GM18511 (cell line): ENCODE measurements around the gene VWA3B.

Experiments used
- ATAC-seq: cut with Tn5 transposase; IDR thresholded peaks from one replicate; pipeline ENCODE4 v1.9.1; 2021; ENCODE audit warnings: mild to moderate bottlenecking, moderate library complexity; ENCODE audit not compliant: unreplicated experiment

Gene VWA3B

DNA sequence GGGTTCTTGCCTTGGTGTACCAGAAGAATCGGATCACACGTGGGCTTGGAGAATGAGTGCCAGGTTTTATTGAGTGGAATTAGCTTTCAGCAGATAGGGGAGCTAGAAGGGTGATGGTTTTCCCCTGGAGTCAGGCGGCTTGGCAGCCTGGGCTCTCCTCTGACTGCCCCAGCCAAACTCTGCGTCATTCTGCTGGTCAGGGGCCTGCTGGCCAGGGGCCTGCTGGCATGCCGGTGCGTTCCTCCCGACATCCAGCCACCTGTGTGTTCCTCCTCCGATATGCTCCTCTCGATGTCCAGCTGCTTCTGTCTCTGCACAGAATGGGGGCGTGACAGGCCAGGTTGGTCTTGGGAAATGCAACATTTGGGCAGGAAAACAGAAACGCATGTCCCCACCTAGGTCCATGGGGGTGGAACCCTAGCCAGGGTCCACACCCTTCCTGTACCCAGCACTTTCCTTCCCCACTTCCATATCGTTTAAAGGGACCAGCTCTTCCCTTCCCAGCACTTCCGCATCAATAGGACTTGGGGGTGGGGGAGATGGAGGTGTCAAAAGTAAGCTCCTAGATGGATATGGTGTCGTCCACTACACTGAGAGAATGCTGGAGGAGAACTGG lies 85.3 kb downstream of the VWA3B start:
- ATAC-seq = no peak

DNA sequence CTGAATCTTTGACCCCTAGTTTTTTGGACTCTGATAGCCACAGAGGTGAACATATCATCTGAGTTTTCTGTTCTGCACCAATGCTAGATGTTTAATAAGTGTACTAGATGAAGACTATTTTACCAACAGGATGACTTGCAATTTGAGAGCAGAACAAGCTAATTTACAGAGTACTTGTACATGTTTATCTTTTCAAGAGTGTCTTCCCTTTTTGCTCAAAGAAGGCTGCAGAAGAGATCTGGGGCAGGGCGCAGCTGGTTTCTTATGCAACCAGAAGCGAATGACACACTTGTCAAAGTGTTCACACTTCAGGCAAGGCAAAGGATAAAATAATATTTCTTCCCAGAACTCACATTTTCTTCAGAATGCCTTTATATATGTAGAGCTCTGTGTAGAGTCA lies 86.0 kb downstream of the VWA3B start:
- no peak for ATAC-seq

DNA sequence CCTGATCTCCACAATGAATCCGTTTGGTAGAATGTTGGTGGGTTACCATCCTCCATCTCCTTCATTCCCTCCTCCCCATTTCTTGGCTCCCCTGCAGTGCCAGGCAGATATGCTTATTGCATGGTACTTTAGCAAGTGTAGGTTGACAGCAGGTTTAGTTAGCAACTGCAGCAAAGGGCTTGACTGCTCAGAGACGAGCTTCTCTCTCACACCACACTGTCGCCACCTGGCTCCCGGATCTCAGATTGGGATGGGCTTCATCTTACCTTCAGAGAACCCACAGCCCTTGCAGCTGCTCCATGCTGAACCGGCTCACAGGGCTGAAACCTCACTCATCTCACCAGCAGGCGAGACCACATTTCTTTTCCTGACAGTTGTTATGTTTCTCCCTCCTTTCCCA lies 88.8 kb downstream of the VWA3B start:
- no peak for ATAC-seq

DNA sequence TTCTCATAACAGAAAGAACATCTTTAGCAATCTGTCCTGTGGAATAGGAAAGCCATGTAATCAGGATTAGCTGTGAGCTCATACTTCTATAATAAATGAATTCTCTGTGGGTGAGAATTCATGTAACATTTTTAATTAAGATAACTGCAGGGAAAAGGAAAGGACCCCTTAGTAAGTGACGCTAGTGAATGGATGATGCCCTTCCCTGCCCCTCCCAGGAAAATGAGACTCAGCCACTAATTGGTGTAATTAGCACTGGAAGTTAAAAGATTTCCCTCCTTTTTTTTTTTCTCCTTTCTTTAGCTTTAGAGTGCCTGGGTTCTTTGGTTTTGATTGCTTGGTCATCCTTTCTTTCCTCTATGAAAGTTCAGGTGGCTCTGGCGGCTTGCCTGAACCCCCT lies 90.3 kb downstream of the VWA3B start:
- ATAC-seq = no peak

DNA sequence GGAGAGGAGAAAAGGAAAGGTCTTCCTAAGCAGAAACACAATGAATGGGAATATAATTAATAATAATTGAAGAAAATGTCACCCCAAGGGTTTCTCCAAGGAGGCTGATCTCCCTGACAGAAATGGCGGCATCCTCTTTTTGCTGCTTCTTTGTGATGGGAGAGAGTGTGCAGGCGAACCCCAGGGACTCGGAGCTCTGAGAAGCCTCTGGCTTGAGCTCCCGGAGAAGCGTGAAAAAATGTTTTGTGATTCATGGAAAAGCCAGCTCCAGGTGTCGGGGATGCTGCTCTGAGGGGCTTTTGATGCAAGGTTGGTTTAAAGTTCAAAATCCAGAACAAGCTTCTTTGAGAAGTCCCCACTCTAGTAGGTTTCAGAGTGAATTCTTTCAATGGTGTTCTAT lies 91.0 kb downstream of the VWA3B start:
- no peak for ATAC-seq

DNA sequence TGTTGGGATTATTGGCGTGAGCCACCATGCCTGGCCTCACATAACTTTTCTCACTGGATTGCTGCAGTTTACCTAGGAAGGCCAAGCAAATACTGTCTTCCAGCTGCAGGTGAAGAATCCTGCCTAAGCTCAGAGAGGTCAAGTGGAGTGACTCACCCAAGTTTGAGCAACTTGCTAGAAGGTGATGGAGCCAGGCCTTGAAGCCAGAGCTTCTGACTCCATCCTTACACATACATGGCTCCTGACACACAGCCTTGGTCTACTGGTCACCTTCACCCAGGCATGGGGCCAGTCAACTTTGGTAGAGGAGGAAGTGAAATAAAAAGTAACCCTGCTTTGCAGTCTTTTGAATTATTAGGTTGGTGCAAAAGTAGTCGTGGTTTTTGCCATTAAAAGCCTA lies 93.5 kb downstream of the VWA3B start:
- no peak for ATAC-seq

DNA sequence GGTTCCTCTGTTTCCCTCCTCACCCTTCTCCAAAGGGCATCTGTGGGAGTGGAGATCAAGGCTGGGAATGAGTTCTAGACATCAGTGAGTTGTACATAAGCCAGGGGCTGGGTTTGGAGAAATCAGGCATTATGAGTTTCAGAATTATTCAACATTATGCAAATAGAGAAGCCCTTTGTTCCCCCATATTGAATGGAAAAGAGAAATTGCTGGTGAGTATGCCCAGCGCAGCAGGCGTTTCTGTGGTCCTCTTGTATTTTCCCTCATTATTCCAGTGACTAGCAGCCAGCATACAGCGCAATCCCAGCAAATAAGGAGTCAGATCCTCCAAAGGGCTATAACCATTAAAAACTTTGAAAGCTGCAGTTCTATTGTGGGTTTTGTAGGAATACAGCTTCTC lies 94.4 kb downstream of the VWA3B start:
- ATAC-seq = no peak

DNA sequence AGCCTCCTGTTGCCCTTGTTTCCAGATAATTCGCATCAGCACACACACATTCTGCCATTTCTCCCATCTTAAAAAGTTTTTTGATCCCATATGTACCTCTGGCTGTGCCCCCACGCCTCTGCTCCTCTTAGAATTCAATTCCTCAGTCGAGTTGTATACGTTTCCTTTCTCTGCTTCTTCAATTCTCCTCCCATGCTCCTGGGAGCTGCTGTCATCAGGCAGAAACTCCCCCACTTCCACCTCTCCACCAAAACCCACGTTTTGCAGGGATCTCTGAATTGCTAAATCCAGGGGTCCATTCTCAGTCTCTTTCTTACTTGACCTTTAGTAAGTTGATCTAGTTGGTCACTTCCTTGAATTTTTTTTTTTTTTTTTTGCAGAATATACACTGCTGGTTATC lies 98.8 kb downstream of the VWA3B start:
- ATAC-seq = no peak

DNA sequence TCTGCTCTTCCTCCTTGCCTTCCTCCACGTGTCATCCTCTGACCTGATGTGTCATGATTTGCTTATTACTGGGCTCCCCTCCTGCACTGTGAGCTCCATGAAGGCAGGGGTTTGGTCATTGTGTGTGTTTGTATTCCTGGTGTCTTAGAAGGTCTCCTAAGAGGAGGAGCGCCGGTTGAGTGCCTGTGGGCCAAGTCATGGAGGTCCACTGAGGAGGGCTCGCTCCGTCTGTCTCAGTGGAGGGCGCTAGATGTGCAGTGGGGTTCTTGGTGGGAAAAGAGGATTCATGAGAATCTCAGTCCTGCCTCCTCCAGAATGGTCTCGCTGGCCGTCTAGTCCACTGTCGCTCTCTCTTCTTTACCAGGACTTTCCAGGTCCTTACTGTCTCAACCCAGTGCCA lies 100.2 kb downstream of the VWA3B start:
- no peak for ATAC-seq

DNA sequence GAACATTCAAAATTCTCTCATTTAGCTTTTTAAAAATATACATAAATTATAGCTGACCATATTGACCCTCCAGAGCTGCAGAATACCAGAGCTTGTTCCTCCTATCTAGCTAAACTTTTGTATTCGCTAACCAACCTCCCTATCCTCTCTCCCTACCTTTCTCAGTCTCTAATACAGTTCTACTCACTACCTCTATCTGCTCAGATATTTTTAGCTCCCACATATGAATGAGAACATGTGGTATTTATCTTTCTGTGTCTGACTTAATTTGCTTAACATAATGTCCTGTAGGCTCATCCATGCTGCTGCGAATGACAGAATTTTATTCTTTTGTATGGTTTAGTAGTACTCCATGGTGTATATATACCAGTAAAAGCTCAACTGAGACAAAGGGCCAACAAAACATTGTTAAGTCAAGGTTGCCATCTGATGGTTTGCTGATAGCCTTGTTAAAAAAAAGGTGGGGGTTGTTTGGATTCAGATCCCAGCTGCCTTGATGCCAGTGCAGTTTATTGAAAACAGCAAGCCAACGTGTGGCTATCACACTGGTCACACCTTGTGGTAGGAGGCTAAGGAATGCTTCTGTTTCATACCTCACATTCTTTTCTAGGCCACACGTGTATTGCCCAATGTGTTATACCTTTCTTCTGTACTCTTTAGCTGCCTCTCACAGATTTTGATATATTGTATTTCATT lies 101.5 kb downstream of the VWA3B start:
- ATAC-seq = no peak

DNA sequence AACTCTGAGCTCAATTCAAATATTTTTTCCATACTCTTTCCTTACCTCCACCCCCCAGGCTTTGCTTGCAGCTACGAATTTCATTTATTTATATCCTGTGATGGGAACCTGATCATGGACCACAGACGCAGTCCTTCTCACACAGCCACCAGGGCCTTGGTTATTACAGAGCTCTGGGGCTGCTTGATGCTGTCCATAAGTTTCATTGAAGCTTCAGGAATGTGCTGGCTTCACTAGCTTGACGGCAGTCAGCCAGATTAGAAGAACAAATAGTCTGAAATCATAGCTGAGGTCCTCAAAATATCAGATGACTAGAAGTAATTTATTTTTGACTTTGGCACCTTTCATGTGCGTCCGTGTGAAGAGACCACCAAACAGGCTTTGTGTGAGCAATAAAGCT lies 104.9 kb downstream of the VWA3B start:
- ATAC-seq = no peak

DNA sequence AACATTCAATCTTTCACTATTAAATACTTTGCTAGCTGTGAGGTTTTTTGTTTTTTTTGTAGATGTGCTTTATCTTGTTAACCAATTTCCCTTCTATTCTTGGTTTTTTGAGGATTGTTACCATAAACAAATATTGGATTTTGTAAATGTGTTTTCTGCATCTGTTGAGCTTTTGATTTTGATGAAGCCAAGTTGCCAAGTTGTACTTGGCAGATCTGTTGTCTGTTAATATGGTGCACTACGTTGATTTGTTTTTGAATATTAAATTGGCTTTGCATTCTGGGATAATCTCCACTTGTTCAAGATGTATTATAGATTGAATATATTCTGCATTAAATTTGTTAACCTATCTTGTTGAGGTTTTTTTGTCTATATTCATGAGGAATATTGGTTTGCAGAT lies 114.6 kb downstream of the VWA3B start:
- no peak for ATAC-seq

DNA sequence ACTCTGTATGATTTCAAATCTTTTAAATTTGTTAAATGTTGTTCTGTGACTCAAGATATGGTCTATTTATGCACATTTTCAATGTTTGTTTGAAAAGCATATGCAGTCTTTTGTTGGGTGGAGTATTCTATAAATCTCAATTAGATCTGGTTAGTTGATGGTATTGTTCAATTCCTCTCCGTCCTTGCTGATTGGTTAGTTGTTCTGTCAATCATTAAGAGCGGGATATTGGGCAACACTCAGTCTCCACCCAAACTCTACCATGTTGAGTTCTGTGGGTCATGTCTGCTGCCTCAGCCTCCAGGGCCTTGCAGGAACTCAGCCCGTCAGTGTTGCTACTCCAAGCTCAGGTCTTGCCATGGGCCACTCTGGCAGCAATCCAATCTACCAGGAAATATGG lies 118.9 kb downstream of the VWA3B start:
- no peak for ATAC-seq

DNA sequence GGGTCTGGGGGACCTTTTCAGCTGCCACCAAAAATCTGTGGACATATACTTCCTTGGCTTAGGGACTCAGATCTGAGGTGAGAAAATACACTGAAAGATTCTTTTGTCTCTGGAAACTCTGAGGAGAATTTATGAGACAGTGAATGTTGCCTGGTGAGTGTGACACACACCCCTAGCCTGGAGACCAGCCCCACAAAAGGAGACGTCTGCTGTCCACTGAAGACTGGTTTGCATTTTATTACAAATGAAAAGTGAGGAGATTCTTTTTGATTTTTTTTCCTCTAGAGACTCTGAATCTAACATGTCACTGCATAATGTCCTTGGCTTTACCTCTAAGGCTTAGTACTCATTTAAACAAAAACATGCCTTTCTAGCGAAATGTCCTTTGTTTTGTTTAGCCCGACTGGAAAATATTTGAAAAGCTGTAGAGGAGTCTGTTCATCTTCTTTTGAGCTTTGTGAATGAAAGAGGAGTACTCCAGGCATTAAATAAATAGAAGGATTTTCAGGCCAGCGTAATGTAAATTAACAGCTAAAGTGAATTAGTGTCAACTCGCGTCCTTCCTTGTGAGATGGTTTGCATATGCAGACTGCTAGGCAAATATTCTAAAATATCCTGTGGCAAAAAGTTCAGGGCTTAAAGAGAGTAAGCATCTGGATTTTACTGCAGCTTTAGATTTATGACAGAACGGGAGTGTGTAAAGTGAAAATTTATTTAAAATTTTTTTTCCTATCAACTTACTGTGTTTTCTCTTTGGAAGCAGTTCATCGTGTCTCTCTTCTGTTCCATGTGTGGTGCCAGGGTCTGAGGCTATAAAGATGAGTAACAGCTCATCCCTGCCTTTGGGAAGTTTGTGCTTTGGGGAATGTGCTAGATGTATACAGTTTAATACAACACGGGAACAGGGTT lies 125.4 kb downstream of the VWA3B start:
- no peak for ATAC-seq

DNA sequence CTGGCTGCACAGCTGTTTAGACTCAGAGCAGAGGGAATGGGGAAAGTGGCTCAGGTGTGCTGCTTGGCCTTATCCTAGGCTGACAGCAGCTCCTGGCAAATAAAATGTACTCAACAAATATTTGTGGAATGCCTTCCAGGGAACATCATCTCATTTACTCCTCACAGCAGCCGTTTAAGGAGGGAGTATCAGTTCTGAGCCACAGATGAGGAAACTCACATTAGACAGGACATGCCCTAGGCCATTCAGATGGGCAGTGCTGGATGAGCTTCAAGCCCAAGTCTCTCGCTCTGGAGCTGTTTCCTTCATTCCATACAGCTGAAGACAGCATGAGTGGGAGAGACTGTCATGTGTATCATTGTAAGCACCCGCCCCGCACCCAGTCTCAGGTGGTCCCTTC lies 129.6 kb downstream of the VWA3B start:
- ATAC-seq = no peak

DNA sequence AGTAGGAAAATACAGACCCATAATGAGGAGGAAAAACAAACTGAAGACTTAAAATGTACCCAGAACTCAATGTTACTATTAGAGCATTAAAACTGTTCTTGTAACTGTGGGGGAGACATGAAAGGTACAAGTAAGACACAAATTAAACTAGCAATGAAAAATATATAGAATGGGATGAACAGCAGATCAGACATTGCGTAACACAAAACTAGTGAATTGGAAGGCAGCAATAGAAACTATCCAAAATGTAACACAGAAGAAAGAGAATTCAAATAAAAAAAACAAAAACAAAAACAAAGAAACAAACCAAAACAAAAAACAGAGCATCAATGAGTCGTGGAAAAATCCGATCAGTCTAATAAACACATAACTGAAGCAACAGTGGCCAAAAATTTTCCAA lies 132.2 kb downstream of the VWA3B start:
- no peak for ATAC-seq

DNA sequence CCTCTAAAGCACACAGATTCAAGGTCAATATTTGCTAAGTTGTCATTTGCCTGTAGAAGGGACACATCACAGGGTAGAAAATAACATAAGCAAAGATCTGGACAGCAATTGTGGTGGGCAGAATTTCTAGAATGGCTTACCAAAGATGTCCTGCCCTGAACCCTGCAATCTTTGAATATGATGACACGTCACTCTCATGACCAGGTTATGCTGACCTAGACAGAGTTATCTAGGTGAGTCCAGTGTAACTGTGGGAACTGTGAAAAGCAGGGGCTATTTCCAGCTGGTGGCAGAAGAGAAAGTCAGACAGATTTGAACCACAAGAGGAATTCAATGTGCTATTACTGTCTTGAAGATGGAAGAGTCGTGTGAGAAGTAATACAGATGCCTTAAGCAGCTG lies 147.0 kb downstream of the VWA3B start:
- no peak for ATAC-seq

DNA sequence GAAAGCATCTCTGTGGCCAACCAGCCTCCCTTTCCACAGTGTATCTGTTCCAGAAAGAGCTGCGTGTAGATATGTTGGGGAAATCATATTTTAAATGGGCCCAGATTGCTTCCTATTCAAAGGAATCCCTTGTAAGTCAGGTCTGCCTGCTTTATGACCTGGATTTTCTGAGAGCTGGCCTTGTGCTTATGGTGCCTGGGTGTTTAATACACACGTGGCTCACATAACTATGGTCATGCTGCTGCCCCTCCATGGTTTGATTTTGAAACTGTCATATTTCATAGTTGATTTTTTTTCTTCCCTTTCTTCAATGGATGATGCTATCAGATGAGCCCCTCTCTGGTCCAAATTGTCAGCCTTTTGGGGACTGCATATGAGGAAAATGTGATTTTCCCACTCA lies 147.8 kb downstream of the VWA3B start:
- ATAC-seq = no peak

DNA sequence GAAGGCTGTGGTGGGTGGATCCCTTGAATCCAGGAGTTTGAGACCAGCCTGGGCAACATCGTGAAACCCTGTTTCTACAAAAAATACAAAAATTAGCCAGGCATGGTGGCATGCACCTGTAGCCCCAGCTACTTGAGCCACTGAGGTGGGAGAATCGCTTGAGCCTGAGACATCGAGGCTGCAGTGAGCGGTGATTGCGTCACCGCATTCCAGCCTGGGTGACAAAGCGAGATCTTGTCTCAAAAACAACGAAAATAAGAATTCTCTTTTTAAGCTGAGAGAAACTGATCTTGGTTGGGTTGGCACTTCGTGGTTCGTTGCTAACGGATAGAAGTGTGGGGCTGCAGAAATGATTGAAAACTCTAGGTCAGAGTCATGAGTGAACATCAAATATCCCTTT lies 150.0 kb downstream of the VWA3B start:
- no peak for ATAC-seq

DNA sequence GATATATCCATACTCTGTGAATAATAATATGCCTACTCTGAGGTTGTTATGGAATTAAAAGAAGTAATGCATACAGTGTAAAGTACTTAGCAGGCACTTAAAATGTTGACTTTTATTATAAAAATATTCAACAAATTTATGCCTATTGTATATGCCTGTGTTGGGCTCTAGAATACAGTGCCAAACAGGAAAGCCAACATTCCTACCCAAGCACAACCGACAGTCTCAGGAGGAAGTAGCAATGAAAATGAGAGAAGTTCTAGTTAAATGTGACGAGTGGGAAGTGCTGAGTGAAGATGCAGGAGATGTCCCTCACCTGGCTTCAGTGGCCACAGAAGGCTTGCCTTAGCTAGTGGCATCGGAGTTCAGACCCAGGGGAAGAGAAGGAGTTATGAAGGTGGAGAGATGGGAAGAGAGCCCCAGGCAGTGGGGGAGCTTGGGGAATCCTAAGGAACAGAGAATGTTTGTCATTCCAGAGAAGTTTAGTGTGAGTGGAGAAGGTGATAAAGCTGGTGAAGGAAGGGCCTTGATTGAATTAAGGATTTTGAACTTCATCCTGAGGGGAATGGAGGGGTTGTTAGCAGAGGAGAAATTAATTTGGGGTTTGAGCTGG lies 153.9 kb downstream of the VWA3B start:
- no peak for ATAC-seq

DNA sequence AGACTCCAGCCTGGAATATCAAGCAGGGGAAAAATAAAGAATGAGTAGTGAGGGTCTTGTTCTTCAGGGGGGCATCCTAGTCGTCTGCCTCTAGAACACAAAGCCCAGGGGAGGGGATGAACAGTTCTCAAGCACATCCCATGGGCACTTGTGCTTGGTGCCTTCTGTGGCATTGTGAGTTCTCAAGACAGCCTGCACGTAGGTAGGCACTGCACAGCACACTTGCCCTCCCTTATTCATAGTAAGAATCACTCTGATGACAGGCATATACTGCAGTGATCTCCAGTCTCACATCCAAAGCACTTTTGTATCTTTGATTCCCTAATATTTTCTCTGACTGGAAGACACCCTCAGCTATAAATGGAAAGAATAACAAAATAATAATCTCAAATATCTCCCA lies 154.6 kb downstream of the VWA3B start:
- ATAC-seq = no peak

DNA sequence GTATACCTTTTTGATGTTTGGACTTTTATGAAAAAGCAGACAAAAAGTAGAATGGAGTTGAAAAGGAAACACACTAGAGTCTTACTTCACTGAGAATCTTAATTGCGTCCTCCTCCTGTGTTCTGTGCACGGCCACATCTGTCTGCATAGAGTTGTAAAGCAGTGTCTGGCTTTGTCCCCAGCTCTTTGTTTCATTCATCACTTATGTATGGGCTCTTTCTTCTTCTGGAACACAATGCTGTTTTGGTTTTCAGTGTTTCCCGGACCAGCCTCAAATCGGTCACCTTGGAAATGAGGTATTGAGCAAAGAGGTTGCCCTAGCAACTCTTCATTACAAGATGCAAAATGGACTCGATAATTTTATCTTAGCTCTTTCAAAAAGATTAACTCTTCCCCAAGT lies 155.0 kb downstream of the VWA3B start:
- no peak for ATAC-seq
